ENCODE data around the gene XK. TPM values are rescaled to one million over a fixed set of nuclear protein-coding genes. Genes with fewer than 3 reads are reported as not detected.

The XK gene
- total and polyA plus RNA-seq, 9 of the 15 experiments (the other 6 are each of a cell fraction or from before 2014, with no cell fraction given), result 4.0 to 21.6 (median 11.6) TPM

GRCh38 chrX:37679230-37679629 is 6.4 kb upstream of the XK start:
- ATAC-seq, result no peak
- no TSS peak for BruUV-seq (replicated peaks)
- Histone ChIP-seq H3K4me1 (replicated peaks in 1 of 2; ENCODE audit: control insufficient read depth in 2 of 2, insufficient read depth in 2 of 2, low read length in 2 of 2) (peaks cover 0 to 17% of the 10 kb centered on the region in 2 experiments; a peak in 2 of 5 replicates), H3K79me2 (ENCODE audit: control insufficient read depth, insufficient read depth, low read length) (no peaks in the 10 kb centered on the region), H3K9ac (ENCODE audit: insufficient read depth in 1 of 2, low read depth in 2 of 2, low read length in 2 of 2) (no peak overlapping the region), H3K36me3 (ENCODE audit: control insufficient read depth, insufficient read depth, low read length) (no peaks in the 10 kb centered on the region), H3K4me2 (ENCODE audit: insufficient read depth, low read length) (no peak overlapping the region), H3K27me3 (ENCODE audit: control insufficient read depth in 2 of 2, insufficient read depth in 2 of 2, low read length in 2 of 2) (no peaks in the 10 kb centered on the region), H3K9me1 (ENCODE audit: control insufficient read depth, insufficient read depth, low read length) (no peaks in the 10 kb centered on the region), H3K4me3 (no peak overlapping the region), H2AFZ (ENCODE audit: low read depth, low read length) (no peak overlapping the region), H3K27ac (ENCODE audit: extremely low read depth, low read depth, low read length) (no peak overlapping the region), H4K20me1 (replicated peaks; ENCODE audit: control insufficient read depth, insufficient read depth, low read length) (no peaks in the 10 kb centered on the region), H3K9me3 (replicated peaks; ENCODE audit: control insufficient read depth, insufficient read depth, low read depth, low read length) (no peaks in the 10 kb centered on the region)
- 45% methylated on average over 1 of the region's 1 CpG for WGBS (ENCODE audit: insufficient coverage, low coverage, missing lambda C conversion rate)
- no peak for TF ChIP-seq ZNF316 (IDR thresholded peaks at IDR 0.05)
- TF ChIP-seq MTA2 (IDR thresholded peaks at IDR 0.05; ENCODE audit: low read depth), result no peak
- no peak for TF ChIP-seq ATF1 (CRISPR knock-in tag; IDR thresholded peaks at IDR 0.05)
- TF ChIP-seq ATF1 (tag; IDR thresholded peaks at IDR 0.05), result no peak
- TF ChIP-seq ZNF217 (CRISPR knock-in tag; IDR thresholded peaks at IDR 0.05), result no peak
- no peak for TF ChIP-seq HINFP (tag; conservative IDR thresholded peaks at IDR 0.05; ENCODE audit: low read depth)
- no peak for TF ChIP-seq GATAD2A (IDR thresholded peaks at IDR 0.05)
- no peak for TF ChIP-seq STAT6 (CRISPR knock-in tag; IDR thresholded peaks at IDR 0.05)
- no peak for TF ChIP-seq CTCFL (IDR thresholded peaks at IDR 0.05; ENCODE audit: borderline replicate concordance, insufficient read depth, low read depth, low read length, poor library complexity, severe bottlenecking)
- no peak for TF ChIP-seq RAD21 (CRISPR knock-in tag; conservative IDR thresholded peaks at IDR 0.05 in 1 of 2, IDR thresholded peaks at IDR 0.05 in 1 of 2)
- TF ChIP-seq RFX7 (CRISPR knock-in tag; IDR thresholded peaks at IDR 0.05), result no peak
- no peak for TF ChIP-seq TEAD1 (CRISPR knock-in tag; IDR thresholded peaks at IDR 0.05)
- POLR2A ChIA-PET, result no interaction called here
- no peak for DNase-seq (ENCODE audit: extremely low read depth in 1 of 4, low spot score in 3 of 4)
- in situ Hi-C loops (cut with MboI) (no loop called here), intact Hi-C loops (cut with micrococcal nuclease) (no loop called here)
- FAIRE-seq, result no peak
- CTCF ChIA-PET (ENCODE audit: low intra/inter-chr PET ratio), result no interaction called here

Measured in K562 (cell line).